ENCODE results near the gene PNMA6A.
"Not testable (repeated sequence)": the region's sequence is repeated elsewhere in the genome, so short reads cannot be mapped to it uniquely, and the experiment has no call there.

The PNMA6A gene

GRCh38 chrX:153120230-153120629 lies 48.0 kb downstream of the PNMA6A start:
- not testable (repeated sequence) for H3K27ac Mint-ChIP-seq, H3K9me3 Mint-ChIP-seq, H3K4me1 Mint-ChIP-seq, H3K27me3 Mint-ChIP-seq, H3K36me3 Mint-ChIP-seq, H3K4me3 Mint-ChIP-seq, ATAC-seq

GRCh38 chrX:153123468-153123867 lies 51.2 kb downstream of the PNMA6A start:
- not testable (repeated sequence) for H3K4me3 Mint-ChIP-seq

More at GRCh38 chrX:153123468-153123867, 51.2 kb downstream of the PNMA6A start:
- not testable (repeated sequence) for ATAC-seq, H3K4me1 Mint-ChIP-seq, H3K27me3 Mint-ChIP-seq, H3K9me3 Mint-ChIP-seq, H3K36me3 Mint-ChIP-seq, H3K27ac Mint-ChIP-seq
